HPDE6-E6E7 (cell line): Measurements from ENCODE around the gene FAM241B.
A peak's percentile ranks its signal among the peaks of the same experiment; 100 is the strongest.

Source experiments
- DNase-seq: peaks from one replicate; pipeline ENCODE4 v3.0.0; 2011; ENCODE audit warnings: missing footprints; ENCODE audit errors: extremely low spot score

The FAM241B gene

DNA sequence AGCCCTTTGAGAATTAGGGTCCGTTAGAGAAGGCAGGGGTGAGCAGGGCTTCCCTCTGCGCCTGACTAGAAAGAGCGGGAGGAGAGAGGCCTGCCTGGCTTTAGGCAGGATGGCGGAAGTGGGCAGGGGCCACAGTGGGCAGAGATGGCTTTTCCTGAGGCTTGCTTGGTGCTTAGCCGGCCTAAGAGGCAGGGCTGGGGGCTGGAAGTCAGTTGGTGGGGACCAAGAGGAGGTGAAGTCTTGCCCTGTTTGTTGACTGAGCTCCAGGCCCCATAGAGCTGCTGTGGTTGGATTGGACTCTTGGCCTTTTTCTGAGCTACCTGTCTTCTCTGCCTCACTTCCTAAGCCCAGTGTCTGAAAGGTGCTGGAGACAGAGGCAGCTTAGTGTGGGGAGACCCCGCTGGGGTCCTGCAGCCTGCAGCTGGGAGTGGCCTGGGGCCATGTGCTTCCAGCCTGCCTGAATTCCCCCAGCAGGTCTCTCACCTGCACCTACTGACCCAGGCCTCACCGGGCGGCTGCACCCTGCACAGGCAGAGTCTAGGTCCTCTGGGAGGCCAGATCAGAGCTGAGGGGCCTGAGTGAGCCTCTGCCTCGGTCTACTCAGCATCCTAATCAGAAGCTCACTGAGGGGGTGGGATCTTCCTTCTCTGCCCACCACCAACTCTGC is 4.8 kb downstream of the FAM241B start:
- no peak for DNase-seq

DNA sequence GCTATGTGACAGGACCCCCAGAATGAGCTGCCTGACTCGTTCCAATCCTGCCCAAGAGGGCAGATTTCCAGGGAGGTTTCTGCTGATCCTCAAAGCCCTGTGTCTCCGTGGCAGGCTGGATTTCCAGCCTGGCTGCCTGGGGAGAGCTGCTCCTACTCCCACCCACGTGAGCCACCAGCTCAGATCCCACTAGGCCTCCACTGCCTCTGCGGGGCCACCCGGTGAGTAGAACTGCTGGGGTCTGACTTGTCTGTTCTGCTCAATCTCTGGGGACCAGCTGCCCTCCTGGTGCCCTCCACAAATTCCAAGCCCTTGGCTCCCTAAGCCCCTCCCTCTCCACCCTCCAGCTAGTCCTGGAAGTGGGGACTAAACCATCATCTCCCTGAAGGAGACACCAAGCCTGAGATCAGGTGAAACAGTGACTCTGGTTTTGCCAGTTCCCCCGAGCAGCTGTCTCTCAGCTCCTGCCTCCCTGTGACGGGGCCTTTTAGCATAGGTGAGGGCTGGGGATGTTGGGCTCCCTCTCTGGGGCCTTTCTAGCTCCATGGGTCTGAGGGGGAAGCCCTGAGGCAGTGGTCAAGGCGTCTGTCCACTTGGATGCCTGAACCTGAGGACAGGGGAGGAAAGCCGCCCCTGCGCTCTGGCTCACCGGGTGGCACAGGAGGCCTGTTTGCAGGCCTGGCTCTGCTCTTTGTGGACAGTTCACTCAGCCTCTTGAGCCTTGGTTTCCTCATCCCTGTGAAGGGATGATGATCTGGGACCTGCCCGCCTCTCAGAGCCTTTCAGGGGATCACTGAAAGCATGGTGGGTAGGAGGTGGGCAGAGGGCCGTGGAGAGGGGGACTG is 5.6 kb downstream of the FAM241B start:
- DNase-seq = no peak

DNA sequence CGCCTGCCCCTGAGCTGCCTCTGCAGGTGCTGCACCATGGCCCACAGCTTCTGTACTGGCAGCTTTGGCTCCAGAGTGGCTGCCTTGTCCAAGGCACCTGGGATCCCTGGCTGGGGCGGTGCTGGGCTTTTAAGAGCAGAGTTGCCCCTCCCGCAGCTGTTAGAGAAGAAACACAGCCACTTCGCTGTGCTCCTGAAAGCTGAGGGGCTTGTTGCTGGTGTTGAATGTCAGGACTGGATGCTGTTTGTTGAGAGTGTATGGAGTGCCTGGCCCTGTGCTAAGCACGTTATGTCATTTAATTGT is 6.2 kb downstream of the FAM241B start:
- no peak for DNase-seq

DNA sequence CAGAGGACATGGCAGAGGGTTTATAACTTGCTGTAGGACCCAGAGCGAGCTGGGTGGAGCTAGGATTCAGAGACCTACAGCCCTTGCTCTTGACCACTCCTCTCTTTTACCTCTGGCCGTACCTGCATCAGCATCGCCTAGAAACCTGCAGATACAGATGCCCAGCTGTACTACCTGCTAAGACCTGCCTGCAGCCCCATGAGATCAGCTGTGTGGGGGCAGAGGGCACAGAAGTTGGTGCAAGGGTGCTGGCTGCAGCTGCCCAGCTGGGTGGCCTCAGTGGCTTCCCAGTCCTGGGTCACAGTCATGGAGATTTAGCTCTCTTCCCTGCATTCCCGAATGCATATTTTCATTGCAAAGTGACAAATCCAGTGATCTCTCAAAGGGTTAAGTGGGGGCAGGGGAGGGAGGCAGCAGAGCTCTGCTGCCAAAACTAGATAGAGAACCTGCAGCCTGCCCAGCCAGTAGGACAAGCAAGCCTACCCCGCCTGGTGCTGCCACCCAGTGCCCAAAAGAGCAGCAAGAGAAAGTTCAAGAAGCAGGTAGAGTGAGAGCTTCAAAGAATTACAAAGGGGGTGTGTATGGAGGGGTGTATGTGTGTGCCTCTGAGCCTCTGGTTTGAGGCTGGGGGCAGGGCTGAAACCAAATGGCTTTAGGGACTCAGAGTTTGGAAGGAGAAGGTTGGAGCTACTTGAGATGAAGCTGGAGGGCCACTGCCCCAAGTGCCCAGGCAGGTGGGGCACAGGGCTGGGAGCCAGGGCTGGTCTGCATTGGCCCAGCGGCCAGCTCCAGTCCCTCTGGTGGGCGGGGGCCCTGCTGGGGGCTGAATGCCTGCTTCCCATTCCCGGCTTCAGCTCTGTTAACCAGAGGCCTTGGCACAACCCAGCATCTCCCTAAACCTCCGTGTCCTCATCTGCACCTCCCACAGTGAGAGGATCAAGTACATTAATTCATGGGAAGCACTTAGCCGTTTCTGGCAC is 6.9 kb downstream of the FAM241B start:
- no peak for DNase-seq

- no peak for DNase-seq
Measured at GRCh38 chr10:69638642-69639041, 8.6 kb downstream of the FAM241B start.

- DNase-seq = peak; percentile 71
Measured at GRCh38 chr10:69639291-69640195, 9.5 kb downstream of the FAM241B start.

DNA sequence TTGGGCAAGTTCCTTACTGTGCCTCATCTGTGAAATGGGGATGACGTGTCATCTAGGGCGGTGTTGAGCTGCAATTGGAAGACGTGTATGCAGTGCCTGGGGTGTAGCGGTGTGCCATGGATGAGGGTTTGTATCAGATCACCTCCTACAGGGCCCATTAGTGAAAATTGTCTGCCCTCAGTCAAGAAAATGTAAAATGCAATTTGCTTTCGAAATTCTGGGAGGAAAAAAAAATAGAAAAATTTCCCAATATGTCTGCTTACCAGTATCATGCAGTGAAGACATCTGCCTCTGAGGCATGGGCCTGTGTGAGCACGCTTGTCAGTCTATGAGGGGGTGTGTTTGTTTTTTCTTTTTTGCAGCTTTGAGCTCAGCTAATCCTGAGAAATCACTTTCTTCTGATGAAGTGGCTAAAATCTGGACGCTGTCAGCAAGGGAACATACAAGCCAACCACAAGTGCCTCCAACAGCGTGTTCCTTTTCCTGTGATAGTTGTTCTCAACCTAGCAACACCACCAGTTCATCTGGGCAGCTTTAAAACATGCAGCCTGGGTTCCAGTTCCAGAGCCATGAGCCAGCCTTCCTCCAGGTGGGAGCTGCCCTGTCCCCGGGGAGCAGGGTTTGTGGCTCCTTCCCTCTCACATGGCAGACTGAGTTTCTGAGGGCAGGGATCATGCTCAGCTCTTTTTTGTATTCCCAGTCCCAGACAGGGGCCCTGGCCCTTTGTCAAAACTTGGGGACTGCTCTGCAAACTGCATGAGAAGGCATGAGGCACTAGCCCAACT is 10.3 kb downstream of the FAM241B start:
- DNase-seq = no peak

DNA sequence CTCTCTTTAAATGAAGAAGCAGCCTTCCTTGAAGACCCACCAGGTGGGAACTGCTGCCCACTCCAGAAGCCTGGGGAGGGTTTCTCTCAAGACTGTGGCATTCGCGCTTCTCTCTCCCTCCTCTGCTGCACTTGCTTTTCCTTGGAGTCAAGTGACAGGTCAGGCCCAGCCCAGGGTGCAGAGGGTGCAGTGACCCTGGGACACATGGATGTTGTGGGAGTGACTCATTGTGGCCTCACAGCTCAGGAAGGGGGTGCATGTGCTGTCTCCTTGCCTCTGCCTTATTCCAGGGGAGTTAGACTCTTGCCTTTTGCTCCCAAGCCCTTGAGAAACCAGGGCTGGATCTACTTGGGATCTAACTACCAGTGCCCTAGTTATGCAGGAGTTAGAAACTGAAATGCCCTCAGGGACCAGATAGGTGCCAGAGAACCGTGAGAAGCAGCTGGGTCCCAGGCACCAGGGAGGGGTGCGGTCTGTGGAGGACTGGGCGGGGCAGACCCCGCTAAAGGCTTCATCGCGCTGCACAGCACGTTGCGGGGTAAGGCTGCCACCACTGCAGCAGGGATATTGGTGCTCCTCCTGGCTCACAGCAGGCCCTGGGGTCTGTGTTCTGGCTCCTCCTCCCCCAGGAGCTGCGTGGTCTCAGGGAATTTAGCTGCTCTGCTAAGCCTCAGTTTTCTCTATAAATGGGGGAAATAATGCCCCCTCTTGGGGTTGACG is 11.4 kb downstream of the FAM241B start:
- DNase-seq = no peak

- DNase-seq = no peak
Measured at GRCh38 chr10:69642747-69643146, 12.7 kb downstream of the FAM241B start.

- DNase-seq = no peak
Measured at GRCh38 chr10:69643779-69644657, 14.0 kb downstream of the FAM241B start.

DNA sequence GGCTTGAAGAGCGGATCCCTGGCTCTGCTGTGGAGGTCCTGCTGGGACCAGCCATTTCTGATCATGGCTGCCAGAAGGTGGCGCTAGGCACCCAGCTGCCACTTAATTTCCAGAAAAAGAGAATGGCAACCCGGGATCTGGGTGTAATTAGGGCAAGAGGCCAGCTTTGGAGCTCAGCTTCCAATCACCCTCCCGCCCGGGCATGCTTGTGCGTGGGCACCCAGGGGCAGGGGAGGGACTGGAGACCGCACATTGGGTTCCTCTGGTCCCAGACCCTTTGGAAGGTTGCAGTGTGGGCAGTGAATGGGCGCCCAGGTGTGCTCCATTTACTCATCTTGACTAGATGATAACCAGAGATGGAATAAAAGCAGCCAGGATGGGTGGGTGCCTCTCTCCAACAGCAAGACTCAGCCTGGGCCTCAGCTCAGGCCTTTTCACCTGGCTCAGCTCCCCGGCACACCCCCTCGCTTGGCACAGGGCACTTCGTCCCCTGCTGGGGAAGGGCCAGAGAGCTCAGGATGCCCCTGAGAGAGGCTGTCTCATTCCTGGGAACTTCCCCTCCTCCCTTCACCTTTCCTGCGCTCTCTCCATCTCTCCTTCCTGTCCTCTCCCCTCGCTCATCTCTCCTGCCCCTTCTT is 14.7 kb downstream of the FAM241B start:
- peak; percentile 75 for DNase-seq

DNA sequence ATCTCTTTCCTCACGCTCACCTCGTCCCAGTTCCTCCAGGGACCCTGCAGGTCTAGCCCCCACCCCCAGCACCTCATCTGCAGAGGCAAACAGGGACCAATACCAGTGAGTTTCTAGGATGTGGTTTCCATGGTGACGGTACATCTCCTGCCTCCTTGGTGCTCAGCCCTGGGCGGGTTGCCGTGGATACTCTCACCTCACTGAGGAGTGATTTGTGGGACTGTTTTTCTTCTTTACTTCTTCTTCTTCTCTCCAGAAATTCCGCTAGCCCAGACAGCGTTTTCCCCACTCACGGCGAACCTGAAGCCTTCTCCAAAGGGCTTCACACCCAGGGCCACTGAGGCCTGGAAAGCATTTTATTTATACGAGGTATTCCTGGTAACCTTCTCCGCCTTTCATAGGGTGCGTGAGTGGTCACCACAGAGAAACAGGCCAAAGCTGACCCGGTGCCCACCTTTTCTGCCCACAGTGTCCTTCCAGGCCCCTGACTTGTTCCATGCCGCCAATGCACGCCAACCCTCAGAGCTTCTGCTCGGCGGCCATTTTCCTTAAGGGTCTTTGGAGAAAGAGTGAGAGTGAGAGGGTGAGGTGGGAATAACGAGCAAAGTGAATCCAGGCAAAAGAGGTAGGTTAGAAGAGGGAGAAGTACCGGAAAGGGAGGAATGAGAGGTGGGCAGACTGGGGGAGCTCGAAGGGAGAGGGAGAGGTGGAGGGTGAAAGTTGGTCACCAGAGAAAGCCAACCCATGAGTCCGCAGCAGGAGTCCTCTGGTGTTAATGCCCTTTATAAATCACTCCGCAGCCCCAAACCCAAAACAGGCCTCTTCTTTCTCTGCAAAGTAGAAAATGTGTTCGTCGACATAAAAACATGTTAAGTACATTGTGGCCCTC is 15.5 kb downstream of the FAM241B start:
- no peak for DNase-seq

DNA sequence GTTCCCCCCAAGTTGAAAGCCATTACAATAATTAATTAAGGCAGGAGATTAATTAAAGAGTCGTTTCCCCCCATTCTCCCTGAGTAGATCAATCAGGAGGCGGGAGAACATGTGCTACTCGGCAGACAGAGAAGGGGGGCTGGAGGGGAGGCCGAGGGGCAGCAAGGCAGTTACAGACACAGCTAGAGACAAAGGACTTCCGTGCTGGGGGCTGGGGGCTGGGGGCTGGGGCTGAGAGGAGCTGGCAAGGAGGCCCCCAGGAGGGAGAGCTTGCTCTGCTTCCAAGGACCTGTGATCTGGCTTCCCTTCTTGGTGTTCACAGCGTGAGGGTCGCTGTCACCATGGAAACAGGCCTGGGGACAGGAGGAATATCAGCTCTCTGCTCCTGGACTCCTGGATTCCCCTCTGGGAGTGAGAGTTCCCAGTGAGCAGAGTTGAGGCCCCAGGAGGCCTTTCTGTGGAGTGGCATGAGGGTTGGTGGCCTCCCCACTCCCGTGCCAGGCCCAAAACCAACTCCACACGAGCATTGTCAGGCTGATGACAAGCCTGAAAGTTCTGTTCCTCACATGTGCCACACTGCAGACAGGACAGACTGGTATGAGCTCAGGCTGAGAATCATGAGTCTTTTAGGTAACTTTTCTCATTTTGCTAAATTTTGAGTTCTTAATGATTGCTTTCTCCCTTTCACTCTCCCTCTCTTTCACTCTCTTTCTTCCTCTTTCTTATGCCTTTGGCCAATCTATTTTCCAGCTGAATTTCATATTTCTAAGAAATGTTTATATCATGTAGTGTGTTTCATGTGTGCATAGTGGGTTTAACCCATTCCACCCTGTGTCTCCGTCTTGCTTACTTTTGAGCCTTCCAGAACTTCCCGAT is 16.4 kb downstream of the FAM241B start:
- DNase-seq = no peak

DNA sequence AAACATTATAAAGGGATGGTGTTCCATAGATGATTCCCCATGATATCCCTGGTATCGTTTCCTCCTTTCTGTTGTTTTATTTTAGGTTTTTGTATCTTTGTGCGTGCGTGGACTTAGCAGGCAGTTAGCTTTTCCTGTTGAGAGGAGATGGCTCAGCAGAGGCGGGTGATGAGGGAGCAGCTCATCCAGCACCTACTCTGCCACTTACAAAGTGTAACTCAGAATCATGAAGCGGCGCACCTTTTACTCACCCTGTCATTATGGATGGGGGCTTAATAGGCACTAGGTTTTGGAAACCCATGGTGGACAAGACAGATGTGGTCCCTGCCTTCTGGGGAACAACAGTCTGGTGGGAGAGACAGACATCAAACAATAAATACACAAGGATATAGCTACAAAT is 17.1 kb downstream of the FAM241B start:
- no peak for DNase-seq

DNA sequence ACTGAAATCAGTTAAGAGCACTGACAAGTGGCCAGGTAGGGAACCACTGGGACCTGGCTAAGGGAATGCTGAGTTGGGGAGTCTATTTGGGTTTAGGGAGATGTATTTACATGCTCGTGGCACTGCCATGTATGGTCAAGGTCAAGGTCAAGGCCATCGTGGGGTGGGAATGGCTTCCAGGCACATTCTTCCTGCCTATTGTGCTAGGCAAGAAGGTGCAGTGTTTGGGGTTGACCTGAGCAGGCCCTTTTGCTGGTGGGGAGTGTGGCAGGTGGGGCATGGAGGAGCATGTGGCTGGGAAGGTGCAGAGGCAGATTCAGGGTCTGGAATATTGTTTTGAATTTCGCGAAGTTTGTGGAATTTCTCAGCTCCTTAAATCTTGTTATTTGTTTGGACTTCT is 17.8 kb downstream of the FAM241B start:
- no peak for DNase-seq

DNA sequence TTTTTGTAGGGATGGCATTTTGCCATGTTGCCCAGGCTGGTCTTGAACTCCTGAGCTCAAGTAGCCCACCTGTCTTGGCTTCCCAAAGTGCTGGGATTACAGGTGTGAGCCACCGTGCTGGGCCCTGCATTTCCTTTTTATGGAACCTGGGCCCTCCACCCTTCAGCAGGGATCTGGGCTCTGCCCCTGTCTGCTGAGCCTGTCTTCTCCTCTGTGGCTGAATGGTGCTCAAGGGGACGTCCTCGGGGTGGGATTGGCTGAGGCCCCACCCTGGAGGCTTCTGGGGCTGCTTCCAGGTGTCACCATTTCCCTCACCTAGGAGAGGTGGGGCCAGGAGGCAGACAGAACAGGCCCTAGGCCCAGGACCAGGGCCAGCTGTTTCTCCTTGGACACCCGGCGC is 18.4 kb downstream of the FAM241B start:
- DNase-seq = no peak
